Caco-2 (cell line): ENCODE data around the gene IFI44. TPM values are rescaled to one million over a fixed set of nuclear protein-coding genes. Genes with fewer than 3 reads are reported as not detected.

Experiments used
- BruUV-seq: library from RNA; stranded (reverse); fragments of 400-500 nt; replicated peaks from 2 replicates; lab custom pipeline; 2021; lab: Mats Ljungman, UMichigan
- CTCF ChIA-PET: fragments of 300-600 bp; sonication (Branson Sonifier 250); formaldehyde crosslinking; loops from one replicate; lab custom pipeline; 2022; ENCODE audit warnings: antibody characterized with exemption; lab: Charles Lee
- POLR2A ChIA-PET: fragments of 300-600 bp; sonication (Branson Sonifier 250); formaldehyde crosslinking; loops from one replicate; lab custom pipeline; 2022; ENCODE audit warnings: antibody characterized with exemption; lab: Charles Lee
- DNase-seq, 2 experiments: peaks; one replicate each; pipeline versions ENCODE4 v3.0.0 to v3.0.0-alpha.2; 2020 to 2022
- H3K27me3 ChIP-seq: replicated peaks from 2 replicates; pipeline ENCODE4 v1.6.0; 2011; ENCODE audit warnings: low read length; ENCODE audit not compliant: control insufficient read depth, insufficient read depth
- H3K36me3 ChIP-seq: 2 replicates; pipeline ENCODE4 v1.5.1; 2011; ENCODE audit warnings: low read length; ENCODE audit not compliant: control insufficient read depth, insufficient read depth
- H3K4me1 ChIP-seq: fragments of 250-450 bp; sonication (Bioruptor Pico); 2 replicates; pipeline ENCODE4 v1.5.1; 2020; ENCODE audit warnings: mild to moderate bottlenecking
- H3K4me3 ChIP-seq: 2 replicates; pipeline ENCODE4 v1.5.1; 2011; ENCODE audit warnings: low read depth, mild to moderate bottlenecking, control low read depth, low read length
- H3K9me3 ChIP-seq: fragments of 250-450 bp; sonication (Bioruptor Pico); 2 replicates; pipeline ENCODE4 v1.5.1; 2020; ENCODE audit warnings: mild to moderate bottlenecking, moderate library complexity
- H3K27ac Mint-ChIP-seq: one replicate; pipeline ENCODE4 v1.8.0; 2022; ENCODE audit warnings: mixed read lengths; ENCODE audit not compliant: unreplicated experiment
- H3K27me3 Mint-ChIP-seq: one replicate; pipeline ENCODE4 v1.8.0; 2022; ENCODE audit warnings: mixed read lengths; ENCODE audit not compliant: insufficient read depth, unreplicated experiment
- H3K36me3 Mint-ChIP-seq: one replicate; pipeline ENCODE4 v1.8.0; 2022; ENCODE audit warnings: mild to moderate bottlenecking, mixed read lengths; ENCODE audit not compliant: insufficient read depth, unreplicated experiment
- H3K4me1 Mint-ChIP-seq: one replicate; pipeline ENCODE4 v1.8.0; 2022; ENCODE audit warnings: low read depth, mixed read lengths; ENCODE audit not compliant: unreplicated experiment
- H3K4me3 Mint-ChIP-seq: one replicate; pipeline ENCODE4 v1.8.0; 2022; ENCODE audit warnings: mild to moderate bottlenecking, moderate library complexity, mixed read lengths; ENCODE audit not compliant: unreplicated experiment
- H3K9me3 Mint-ChIP-seq: one replicate; pipeline ENCODE4 v1.8.0; 2022; ENCODE audit warnings: mixed read lengths; ENCODE audit not compliant: unreplicated experiment
- CTCF ChIP-seq, 2 experiments: fragments of 200-600 bp in 1 of 2; IDR thresholded peaks; 1 replicate in 1 of 2; 2 replicates in 1 of 2; pipeline versions ENCODE4 v1.5.1 to v1.8.0; 2011 to 2022; ENCODE audit warnings: antibody characterized with exemption in 1 of 2, control low read depth in 1 of 2, inconsistent platforms in 1 of 2, low read depth in 1 of 2, low read length in 1 of 2, mild to moderate bottlenecking in 1 of 2, moderate library complexity in 1 of 2; ENCODE audit not compliant: insufficient read depth in 1 of 2, severe bottlenecking in 1 of 2, unreplicated experiment in 1 of 2
- intact Hi-C: fragments of 100-400 bp; cut with micrococcal nuclease; formaldehyde crosslinking; loops from one replicate; pipeline ENCODE4 v1.10.0; 2022; ENCODE audit not compliant: unreplicated experiment
- total RNA-seq: library from RNA; stranded (reverse); gene quantifications from 2 replicates; pipeline ENCODE4 v1.2.3, GENCODE V29; 2022

IFI44 gene
- total RNA-seq, 1 experiment from 2014 or later = not detected

GRCh38 chr1:78630600-78630999 lies 19.0 kb upstream of the IFI44 start:
- ChIA-PET POLR2A (no interaction called here), CTCF (no interaction called here)
- Histone ChIP-seq H3K9me3 (no peaks in the 10 kb centered on the region), H3K4me3 (no peak overlapping the region), H3K27me3 (no peaks in the 10 kb centered on the region), H3K36me3 (no peaks in the 10 kb centered on the region), H3K4me1 (no peaks in the 10 kb centered on the region)
- Mint-ChIP-seq H3K27me3 (peaks cover 5% of the 10 kb centered on the region), H3K9me3 (no peaks in the 10 kb centered on the region), H3K4me3 (no peak overlapping the region), H3K36me3 (no peaks in the 10 kb centered on the region), H3K4me1 (no peaks in the 10 kb centered on the region), H3K27ac (no peak overlapping the region)
- no peak for DNase-seq
- intact Hi-C loops = no loop called here
- no peak for TF ChIP-seq CTCF (IDR thresholded peaks at IDR 0.05; ENCODE audit: insufficient read depth in 1 of 2, low read depth in 1 of 2, low read length in 1 of 2, severe bottlenecking in 1 of 2, unreplicated experiment in 1 of 2)
- no TSS peak for BruUV-seq

GRCh38 chr1:78633209-78633608 lies 16.4 kb upstream of the IFI44 start:
- H3K27me3 ChIP-seq = no peaks in the 10 kb centered on the region
- POLR2A ChIA-PET = no interaction called here
- CTCF ChIA-PET = no interaction called here
- no peak for DNase-seq
- Mint-ChIP-seq H3K4me1 (no peaks in the 10 kb centered on the region), H3K27ac (no peak overlapping the region), H3K36me3 (no peaks in the 10 kb centered on the region), H3K27me3 (peaks cover 5% of the 10 kb centered on the region), H3K4me3 (no peak overlapping the region), H3K9me3 (no peaks in the 10 kb centered on the region)
- H3K9me3 ChIP-seq = no peaks in the 10 kb centered on the region
- intact Hi-C loops = no loop called here
- H3K36me3 ChIP-seq = no peaks in the 10 kb centered on the region
- no TSS peak for BruUV-seq
- no peaks in the 10 kb centered on the region for H3K4me1 ChIP-seq
- no peak for TF ChIP-seq CTCF (IDR thresholded peaks at IDR 0.05; ENCODE audit: insufficient read depth in 1 of 2, low read depth in 1 of 2, low read length in 1 of 2, severe bottlenecking in 1 of 2, unreplicated experiment in 1 of 2)
- H3K4me3 ChIP-seq = no peak overlapping the region

- H3K4me3 Mint-ChIP-seq = no peak overlapping the region
- H3K36me3 Mint-ChIP-seq = no peaks in the 10 kb centered on the region
- CTCF ChIA-PET = no interaction called here
- peaks cover 2% of the 10 kb centered on the region for H3K27me3 Mint-ChIP-seq
- Histone ChIP-seq H3K36me3 (no peaks in the 10 kb centered on the region), H3K4me3 (no peak overlapping the region), H3K9me3 (no peaks in the 10 kb centered on the region), H3K27me3 (no peaks in the 10 kb centered on the region), H3K4me1 (no peaks in the 10 kb centered on the region)
- no peak for DNase-seq
- intact Hi-C loops = no loop called here
- POLR2A ChIA-PET = no interaction called here
- H3K27ac Mint-ChIP-seq = no peak overlapping the region
- no peak for TF ChIP-seq CTCF (IDR thresholded peaks at IDR 0.05; ENCODE audit: insufficient read depth in 1 of 2, low read depth in 1 of 2, low read length in 1 of 2, severe bottlenecking in 1 of 2, unreplicated experiment in 1 of 2)
- no TSS peak for BruUV-seq
- no peaks in the 10 kb centered on the region for H3K4me1 Mint-ChIP-seq
- H3K9me3 Mint-ChIP-seq = no peaks in the 10 kb centered on the region
Observed at GRCh38 chr1:78640462-78640861, 9.2 kb upstream of the IFI44 start.
